ENCODE measurements around the gene CD300E.

Gene CD300E

GRCh38 chr17:74610108-74610507 lies 13.4 kb downstream of the CD300E start:
- H3K27ac ChIP-seq (ENCODE audit: low read depth, low read length) = no peak overlapping the region
- 31% methylated on average over 2 of the region's 2 CpGs for WGBS
- H3K36me3 ChIP-seq (ENCODE audit: insufficient read depth, low read length) = no peaks in the 10 kb centered on the region
- H3K4me3 ChIP-seq (ENCODE audit: low read length) = no peak overlapping the region
- peaks cover 14% of the 10 kb centered on the region; the same call in 1 of the 2 replicates for H3K27me3 ChIP-seq (ENCODE audit: insufficient read depth, low read length)
- no peaks in the 10 kb centered on the region for H3K4me1 ChIP-seq (ENCODE audit: insufficient read depth, low read length)
- H3K9me3 ChIP-seq (ENCODE audit: insufficient read depth, low read depth, low read length) = no peaks in the 10 kb centered on the region
- no peak overlapping the region for H3K9ac ChIP-seq (ENCODE audit: low read depth, low read length)

- H3K9ac ChIP-seq (ENCODE audit: low read depth, low read length) = no peak overlapping the region
- no peaks in the 10 kb centered on the region for H3K36me3 ChIP-seq (ENCODE audit: insufficient read depth, low read length)
- H3K4me3 ChIP-seq (ENCODE audit: low read length) = no peak overlapping the region
- H3K9me3 ChIP-seq (ENCODE audit: insufficient read depth, low read depth, low read length) = no peaks in the 10 kb centered on the region
- 92% methylated on average over 3 of the region's 3 CpGs for WGBS
- no peaks in the 10 kb centered on the region for H3K4me1 ChIP-seq (ENCODE audit: insufficient read depth, low read length)
- no peak overlapping the region for H3K27ac ChIP-seq (ENCODE audit: low read depth, low read length)
- H3K27me3 ChIP-seq (ENCODE audit: insufficient read depth, low read length) = peaks cover 9% of the 10 kb centered on the region; the same call in 1 of the 2 replicates
Observed at GRCh38 chr17:74608511-74608910, 15.0 kb downstream of the CD300E start.

DNA sequence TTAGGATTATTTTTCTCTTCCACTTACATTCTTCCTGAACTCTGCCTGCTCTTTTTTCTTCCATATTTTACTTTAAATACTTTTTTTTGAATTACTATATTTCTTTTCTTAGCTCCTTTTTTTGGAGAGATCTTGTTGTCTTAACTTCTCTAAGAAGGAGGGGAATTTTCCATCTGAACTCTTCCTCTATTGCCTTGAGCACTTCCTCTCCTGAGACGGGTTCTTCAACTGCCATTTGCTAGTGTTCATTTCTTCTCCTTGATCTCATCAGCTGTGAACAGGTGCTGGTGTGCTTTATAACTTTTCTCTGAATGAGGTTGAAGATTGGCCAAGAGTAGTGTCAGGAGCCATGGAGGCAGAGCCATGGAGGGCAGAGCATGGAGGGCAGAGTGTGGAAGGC lies 16.3 kb downstream of the CD300E start:
- Histone ChIP-seq H3K4me3 (ENCODE audit: low read length) (no peak overlapping the region), H3K36me3 (ENCODE audit: insufficient read depth, low read length) (no peaks in the 10 kb centered on the region), H3K27me3 (ENCODE audit: insufficient read depth, low read length) (peaks cover 9% of the 10 kb centered on the region; the same call in 1 of the 2 replicates), H3K27ac (ENCODE audit: low read depth, low read length) (no peak overlapping the region), H3K9me3 (ENCODE audit: insufficient read depth, low read depth, low read length) (no peaks in the 10 kb centered on the region), H3K4me1 (ENCODE audit: insufficient read depth, low read length) (no peaks in the 10 kb centered on the region), H3K9ac (ENCODE audit: low read depth, low read length) (no peak overlapping the region)
- no CpG with 5 or more reads among the region's 1 CpG for WGBS

DNA sequence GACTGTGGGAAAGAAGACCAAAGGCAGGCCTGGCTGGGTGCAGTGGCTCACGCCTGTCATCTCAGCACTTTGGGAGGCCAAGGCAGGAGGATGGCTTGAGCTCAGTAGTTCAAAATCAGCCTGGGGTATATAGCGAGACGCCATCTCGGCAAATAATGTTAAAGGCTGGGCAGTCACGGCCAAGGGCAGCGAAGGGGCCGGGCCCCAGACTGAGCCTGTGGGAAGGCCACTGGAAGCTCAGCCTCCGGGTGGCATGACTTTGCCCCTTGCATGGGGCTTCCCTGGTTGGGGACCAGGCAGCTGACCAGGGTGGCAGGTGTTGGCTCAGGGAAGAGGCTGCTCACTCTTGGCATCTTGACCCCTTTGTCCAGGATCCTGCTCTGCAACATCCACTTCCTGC lies 17.5 kb downstream of the CD300E start:
- 87% methylated on average over 8 of the region's 8 CpGs for WGBS
- no peak overlapping the region for H3K27ac ChIP-seq (ENCODE audit: low read depth, low read length)
- 0 out of 2 replicates have a peak, but pooled peaks cover 4% of the 10 kb centered on the region for H3K27me3 ChIP-seq (ENCODE audit: insufficient read depth, low read length)

DNA sequence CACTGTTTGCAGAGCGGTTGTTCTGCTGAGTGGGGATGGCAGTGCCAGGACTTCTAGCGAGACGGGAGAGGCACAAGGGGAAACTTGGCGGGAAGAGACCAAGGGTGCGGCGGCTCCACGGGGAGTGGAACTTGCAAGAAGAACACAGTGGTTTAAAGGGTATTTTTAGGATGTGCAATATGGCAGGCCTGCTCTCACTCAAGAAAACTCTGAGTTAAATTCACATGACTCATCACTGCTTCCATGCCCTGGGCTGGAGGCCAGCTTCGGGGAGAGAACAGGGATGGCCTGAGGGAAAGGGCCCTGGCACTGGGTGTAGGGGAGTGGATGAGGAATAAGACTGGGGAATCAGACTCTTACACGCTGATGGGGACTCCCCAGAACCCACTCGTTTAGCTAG lies 18.2 kb downstream of the CD300E start:
- 0 out of 2 replicates have a peak, but pooled peaks cover 4% of the 10 kb centered on the region for H3K27me3 ChIP-seq (ENCODE audit: insufficient read depth, low read length)
- no peak overlapping the region for H3K4me3 ChIP-seq (ENCODE audit: low read length)
- no peaks in the 10 kb centered on the region for H3K36me3 ChIP-seq (ENCODE audit: insufficient read depth, low read length)
- 80% methylated on average over 10 of the region's 10 CpGs for WGBS
- no peak overlapping the region for H3K9ac ChIP-seq (ENCODE audit: low read depth, low read length)
- H3K9me3 ChIP-seq (ENCODE audit: insufficient read depth, low read depth, low read length) = no peaks in the 10 kb centered on the region
- H3K4me1 ChIP-seq (ENCODE audit: insufficient read depth, low read length) = no peaks in the 10 kb centered on the region
- H3K27ac ChIP-seq (ENCODE audit: low read depth, low read length) = no peak overlapping the region

More for the DNA sequence above, 17.5 kb downstream of the CD300E start:
- no peak overlapping the region for H3K9ac ChIP-seq (ENCODE audit: low read depth, low read length)
- no peak overlapping the region for H3K4me3 ChIP-seq (ENCODE audit: low read length)
- H3K9me3 ChIP-seq (ENCODE audit: insufficient read depth, low read depth, low read length) = no peaks in the 10 kb centered on the region
- no peaks in the 10 kb centered on the region for H3K36me3 ChIP-seq (ENCODE audit: insufficient read depth, low read length)
- H3K4me1 ChIP-seq (ENCODE audit: insufficient read depth, low read length) = no peaks in the 10 kb centered on the region

- no peak overlapping the region for H3K4me3 ChIP-seq (ENCODE audit: low read length)
Observed at GRCh38 chr17:74604761-74605160, 18.8 kb downstream of the CD300E start.

GRCh38 chr17:74604200-74604599 lies 19.3 kb downstream of the CD300E start:
- no peaks in the 10 kb centered on the region for H3K4me1 ChIP-seq (ENCODE audit: insufficient read depth, low read length)
- H3K27ac ChIP-seq (ENCODE audit: low read depth, low read length) = no peak overlapping the region

More at GRCh38 chr17:74604761-74605160, 18.8 kb downstream of the CD300E start:
- Histone ChIP-seq H3K27me3 (ENCODE audit: insufficient read depth, low read length) (0 out of 2 replicates have a peak, but pooled peaks cover 4% of the 10 kb centered on the region), H3K36me3 (ENCODE audit: insufficient read depth, low read length) (no peaks in the 10 kb centered on the region), H3K4me1 (ENCODE audit: insufficient read depth, low read length) (no peaks in the 10 kb centered on the region), H3K9ac (ENCODE audit: low read depth, low read length) (no peak overlapping the region), H3K27ac (ENCODE audit: low read depth, low read length) (no peak overlapping the region), H3K9me3 (ENCODE audit: insufficient read depth, low read depth, low read length) (no peaks in the 10 kb centered on the region)
- WGBS = 86% methylated on average over 10 of the region's 10 CpGs

DNA sequence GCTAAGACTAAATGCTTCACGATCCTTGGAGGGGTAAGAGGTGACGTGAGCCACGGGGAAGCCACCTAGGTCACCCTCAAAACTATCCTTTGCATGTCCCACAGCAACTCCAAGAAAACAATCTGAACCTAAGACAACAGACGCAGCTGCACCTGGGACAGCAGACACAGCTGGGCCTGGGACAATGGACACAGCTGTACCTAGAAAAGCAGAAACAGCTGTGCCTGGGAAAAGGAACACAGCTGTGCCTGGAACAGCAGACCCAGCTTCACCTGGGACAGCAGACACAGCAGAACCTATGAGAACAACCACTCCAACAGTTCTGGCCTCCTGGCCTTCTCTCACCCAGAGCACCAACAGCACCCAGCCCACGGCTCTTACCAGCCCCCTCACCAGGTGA lies 19.8 kb downstream of the CD300E start:
- WGBS = 87% methylated on average over 5 of the region's 5 CpGs

More at GRCh38 chr17:74604200-74604599, 19.3 kb downstream of the CD300E start:
- H3K4me3 ChIP-seq (ENCODE audit: low read length) = no peak overlapping the region
- H3K9me3 ChIP-seq (ENCODE audit: insufficient read depth, low read depth, low read length) = no peaks in the 10 kb centered on the region
- H3K9ac ChIP-seq (ENCODE audit: low read depth, low read length) = no peak overlapping the region
- WGBS = 95% methylated on average over 6 of the region's 6 CpGs
- no peaks in the 10 kb centered on the region for H3K36me3 ChIP-seq (ENCODE audit: insufficient read depth, low read length)
- peaks cover 4% of the 10 kb centered on the region; the same call in 1 of the 2 replicates for H3K27me3 ChIP-seq (ENCODE audit: insufficient read depth, low read length)

DNA sequence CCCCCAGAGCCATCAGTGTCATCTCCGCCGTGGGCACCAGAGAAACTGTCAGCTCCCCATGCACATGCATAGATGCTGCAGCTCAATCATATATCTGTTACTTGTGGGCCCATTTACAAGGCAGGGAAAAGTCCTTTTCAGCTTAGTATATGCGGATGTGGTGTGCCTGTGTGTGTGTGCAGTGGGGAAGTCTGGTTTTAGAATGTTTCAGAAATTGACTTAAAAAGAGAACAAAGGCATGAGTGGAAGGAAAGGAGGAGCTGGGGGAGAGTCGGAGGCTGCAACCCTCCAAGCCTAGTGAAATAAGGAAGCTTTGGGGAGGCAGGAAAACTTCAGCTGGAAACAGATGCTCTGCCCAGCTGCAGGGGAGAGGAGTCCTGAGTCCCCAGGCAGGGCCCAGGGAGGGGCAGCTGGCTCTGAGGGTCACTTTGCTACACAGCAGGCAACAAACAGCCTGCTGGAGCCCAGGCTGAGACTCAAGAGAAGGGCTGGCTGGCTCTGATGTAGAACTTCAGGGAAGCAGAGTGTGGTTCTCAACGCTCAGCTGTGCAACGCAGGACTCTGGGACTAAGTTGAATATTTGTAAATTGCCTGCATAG lies 20.4 kb downstream of the CD300E start:
- WGBS = 83% methylated on average over 6 of the region's 6 CpGs
- Histone ChIP-seq H3K27ac (ENCODE audit: low read depth, low read length) (no peak overlapping the region), H3K9me3 (ENCODE audit: insufficient read depth, low read depth, low read length) (no peaks in the 10 kb centered on the region), H3K36me3 (ENCODE audit: insufficient read depth, low read length) (no peaks in the 10 kb centered on the region), H3K4me1 (ENCODE audit: insufficient read depth, low read length) (0 out of 2 replicates have a peak, but pooled peaks cover 6% of the 10 kb centered on the region), H3K9ac (ENCODE audit: low read depth, low read length) (no peak overlapping the region), H3K4me3 (ENCODE audit: low read length) (no peak overlapping the region), H3K27me3 (ENCODE audit: insufficient read depth, low read length) (peaks cover 4% of the 10 kb centered on the region; the same call in 1 of the 2 replicates)

More for the DNA sequence above, 19.8 kb downstream of the CD300E start:
- 0 out of 2 replicates have a peak, but pooled peaks cover 3% of the 10 kb centered on the region for H3K4me1 ChIP-seq (ENCODE audit: insufficient read depth, low read length)
- H3K9me3 ChIP-seq (ENCODE audit: insufficient read depth, low read depth, low read length) = no peaks in the 10 kb centered on the region
- no peaks in the 10 kb centered on the region for H3K36me3 ChIP-seq (ENCODE audit: insufficient read depth, low read length)
- H3K27me3 ChIP-seq (ENCODE audit: insufficient read depth, low read length) = peaks cover 4% of the 10 kb centered on the region; the same call in 1 of the 2 replicates
- H3K9ac ChIP-seq (ENCODE audit: low read depth, low read length) = no peak overlapping the region
- H3K27ac ChIP-seq (ENCODE audit: low read depth, low read length) = no peak overlapping the region
- no peak overlapping the region for H3K4me3 ChIP-seq (ENCODE audit: low read length)

DNA sequence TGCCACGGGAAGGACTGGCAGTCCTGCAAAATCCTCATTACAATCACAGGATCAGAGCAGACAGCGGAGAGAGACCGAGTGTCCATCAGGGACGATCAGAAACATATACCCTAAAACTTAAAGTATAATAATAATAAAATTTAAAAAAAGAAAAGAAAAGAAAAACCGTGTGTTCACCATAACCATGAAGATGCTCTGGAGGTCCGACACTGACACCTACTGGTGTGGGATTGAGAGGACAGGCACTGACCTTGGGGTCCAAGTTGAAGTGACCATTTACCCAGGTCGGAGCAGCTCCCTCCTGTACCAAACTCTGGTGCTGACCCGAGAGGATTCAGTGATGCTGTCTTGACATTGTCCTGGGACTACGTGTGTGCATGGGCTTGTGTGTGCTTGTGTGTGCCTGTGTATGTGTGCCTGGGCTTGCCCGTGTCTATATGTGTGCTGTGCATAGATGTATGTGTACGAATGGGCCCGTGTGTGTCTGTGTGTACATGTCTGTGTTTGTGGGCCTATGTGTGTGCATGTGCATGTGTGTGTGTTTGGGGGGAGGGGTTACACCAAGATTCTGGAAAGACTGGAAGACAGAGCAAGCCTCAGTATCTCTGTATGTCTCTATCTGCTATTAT lies 21.5 kb downstream of the CD300E start:
- no peak overlapping the region for H3K9ac ChIP-seq (ENCODE audit: low read depth, low read length)
- WGBS = 62% methylated on average over 9 of the region's 12 CpGs
- H3K27ac ChIP-seq (ENCODE audit: low read depth, low read length) = no peak overlapping the region
- H3K36me3 ChIP-seq (ENCODE audit: insufficient read depth, low read length) = no peaks in the 10 kb centered on the region
- H3K9me3 ChIP-seq (ENCODE audit: insufficient read depth, low read depth, low read length) = no peaks in the 10 kb centered on the region
- H3K27me3 ChIP-seq (ENCODE audit: insufficient read depth, low read length) = no peaks in the 10 kb centered on the region; the same call in 1 of the 2 replicates
- H3K4me3 ChIP-seq (ENCODE audit: low read length) = no peak overlapping the region
- 0 out of 2 replicates have a peak, but pooled peaks cover 6% of the 10 kb centered on the region for H3K4me1 ChIP-seq (ENCODE audit: insufficient read depth, low read length)

DNA sequence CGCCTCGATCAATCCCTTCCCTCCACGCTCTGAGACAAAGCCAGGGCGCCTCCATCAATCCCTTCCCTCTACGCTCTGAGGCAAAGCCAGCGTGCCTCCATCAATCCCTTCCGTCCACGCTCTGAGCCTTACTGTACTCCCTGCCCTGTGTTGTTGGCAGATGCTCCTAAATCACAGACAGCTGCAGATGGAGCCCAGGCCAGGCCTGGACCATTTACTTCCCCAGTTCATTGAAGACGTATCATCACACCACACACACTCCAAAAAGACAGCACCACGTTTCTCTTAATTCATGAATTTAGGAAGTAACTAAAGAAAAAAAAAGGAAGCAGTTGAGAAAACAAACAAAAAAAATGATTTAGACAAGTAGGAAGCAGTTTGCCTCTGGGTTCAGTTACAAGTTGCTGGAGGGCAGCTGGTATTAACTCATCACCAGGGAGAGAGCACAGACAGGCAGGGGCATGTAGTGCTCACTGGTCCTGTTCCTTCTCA lies 24.0 kb downstream of the CD300E start:
- no peaks in the 10 kb centered on the region for H3K36me3 ChIP-seq (ENCODE audit: insufficient read depth, low read length)
- no peaks in the 10 kb centered on the region for H3K9me3 ChIP-seq (ENCODE audit: insufficient read depth, low read depth, low read length)
- H3K9ac ChIP-seq (ENCODE audit: low read depth, low read length) = no peak overlapping the region
- 77% methylated on average over 10 of the region's 10 CpGs for WGBS
- no peak overlapping the region for H3K4me3 ChIP-seq (ENCODE audit: low read length)
- no peaks in the 10 kb centered on the region; the same call in 1 of the 2 replicates for H3K27me3 ChIP-seq (ENCODE audit: insufficient read depth, low read length)
- H3K27ac ChIP-seq (ENCODE audit: low read depth, low read length) = no peak overlapping the region
- 0 out of 2 replicates have a peak, but pooled peaks cover 6% of the 10 kb centered on the region for H3K4me1 ChIP-seq (ENCODE audit: insufficient read depth, low read length)
